NCI-H1436 (cell line): ENCODE results near the gene TTC38.

Experiments used
- DNase-seq: peaks from one replicate; lab custom pipeline; 2025; lab: John Stamatoyannopoulos, UW

Gene TTC38

GRCh38 chr22:46329616-46330015 is 61.8 kb downstream of the TTC38 start:
- no peak for DNase-seq

GRCh38 chr22:46330426-46330825 is 62.6 kb downstream of the TTC38 start:
- no peak for DNase-seq

- no peak for DNase-seq
These were observed 63.7 kb downstream of the TTC38 start for GRCh38 chr22:46331496-46331895.

- peak; percentile 61 for DNase-seq
These were observed 67.7 kb downstream of the TTC38 start, which contains the start of gene TRMU for GRCh38 chr22:46335201-46336118. Gene TRMU, plus strand, starts transcription at chr22:46335714. Its CDS starts 51 bp downstream, at chr22:46335765.

- no peak for DNase-seq
These were observed 68.6 kb downstream of the TTC38 start for GRCh38 chr22:46336119-46337078.

- DNase-seq = no peak
These were observed 70.1 kb downstream of the TTC38 start for GRCh38 chr22:46337870-46338269.

- no peak for DNase-seq
These were observed 70.8 kb downstream of the TTC38 start for GRCh38 chr22:46338636-46339035.

- no peak for DNase-seq
These were observed 72.1 kb downstream of the TTC38 start for GRCh38 chr22:46339956-46340355.

GRCh38 chr22:46340676-46341075 is 72.9 kb downstream of the TTC38 start:
- DNase-seq = no peak
